Measurements from ENCODE around the gene CHD5. TPM values are rescaled to one million over a fixed set of nuclear protein-coding genes. Genes with fewer than 3 reads are reported as not detected.
"Not testable (repeated sequence)": the region's sequence is repeated elsewhere in the genome, so short reads cannot be mapped to it uniquely, and the experiment has no call there.

Gene CHD5
- total RNA-seq, 1 donor from 2014 or later: 1.1 TPM

DNA sequence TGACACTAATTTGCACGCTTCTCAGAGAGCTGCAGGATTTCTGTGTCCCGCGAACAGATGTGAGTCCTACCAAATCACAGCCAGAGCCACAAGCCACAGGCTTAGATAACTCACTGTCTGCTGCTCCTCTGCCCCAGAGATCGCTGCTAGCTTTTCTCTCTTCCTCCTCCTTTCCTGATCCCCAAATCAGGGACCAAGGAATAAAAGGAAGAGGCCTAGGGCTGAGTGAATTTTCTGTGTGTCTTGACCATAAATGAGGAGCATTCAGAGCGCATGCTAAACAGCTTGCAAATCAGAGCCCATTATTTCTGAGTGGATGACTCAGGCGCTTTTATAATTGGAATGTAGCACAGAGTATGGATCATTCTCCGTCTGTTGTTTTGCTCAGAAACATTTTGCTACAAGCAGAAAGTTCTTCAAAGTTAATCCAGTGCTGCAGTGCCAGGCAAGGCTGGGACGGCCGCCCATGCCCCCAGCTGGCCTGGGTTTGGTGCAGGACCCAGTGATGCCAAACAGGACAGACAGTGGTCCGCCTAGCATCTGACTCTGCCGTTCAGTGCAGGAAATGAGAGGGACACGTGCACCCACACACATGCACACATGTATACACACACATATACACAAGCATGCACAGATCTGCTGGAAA, 96.2 kb downstream of the CHD5 start:
- DNase-seq: peak; percentile 60

DNA sequence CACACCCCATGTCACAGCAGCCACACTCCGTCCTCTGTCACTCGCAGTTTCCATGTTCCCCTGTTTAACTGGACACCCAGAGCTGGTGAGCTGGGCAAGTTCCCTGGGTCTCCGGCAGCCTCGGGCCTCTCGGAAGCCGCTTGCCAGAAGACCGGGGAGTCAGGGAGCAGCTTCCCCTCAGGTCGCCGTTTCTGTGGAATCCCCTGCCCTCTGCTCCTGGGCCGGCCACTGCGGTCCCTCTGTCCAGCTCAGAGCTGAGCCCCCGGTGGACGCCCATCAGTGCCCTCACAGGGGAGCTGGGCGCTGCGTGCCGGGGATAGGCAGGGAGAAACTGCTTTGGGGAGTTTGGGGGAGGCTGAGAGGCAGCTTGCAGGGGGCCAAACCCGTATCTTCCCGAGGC, 96.7 kb downstream of the CHD5 start:
- no peak for DNase-seq

DNA sequence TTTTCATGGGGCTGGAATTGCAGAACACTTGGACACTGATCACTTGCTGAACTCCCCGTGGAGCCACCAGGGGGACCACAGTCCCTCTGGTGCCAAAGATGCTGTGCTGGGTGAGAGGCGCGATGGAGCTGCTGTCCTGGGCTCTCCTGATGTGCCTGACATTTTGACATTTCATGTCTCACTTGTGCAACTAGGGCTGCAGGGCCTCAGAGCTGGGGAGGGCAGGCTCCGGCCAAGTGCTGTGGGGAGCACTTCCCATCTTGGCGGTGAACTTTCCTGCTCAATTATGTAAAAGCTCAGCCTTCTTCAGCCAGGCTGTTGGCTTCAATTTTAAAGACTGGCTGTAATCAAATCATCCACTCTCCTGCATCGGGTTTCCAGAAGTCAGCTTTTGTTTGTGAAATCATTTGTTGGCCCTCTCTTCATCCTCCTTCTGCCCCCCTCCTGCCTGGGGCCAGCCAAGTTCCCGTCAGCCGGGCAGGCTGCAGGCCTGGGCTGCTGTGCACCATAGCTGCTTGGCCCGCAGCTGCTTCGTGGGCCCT, 97.6 kb downstream of the CHD5 start:
- peak; percentile 85 for DNase-seq

DNA sequence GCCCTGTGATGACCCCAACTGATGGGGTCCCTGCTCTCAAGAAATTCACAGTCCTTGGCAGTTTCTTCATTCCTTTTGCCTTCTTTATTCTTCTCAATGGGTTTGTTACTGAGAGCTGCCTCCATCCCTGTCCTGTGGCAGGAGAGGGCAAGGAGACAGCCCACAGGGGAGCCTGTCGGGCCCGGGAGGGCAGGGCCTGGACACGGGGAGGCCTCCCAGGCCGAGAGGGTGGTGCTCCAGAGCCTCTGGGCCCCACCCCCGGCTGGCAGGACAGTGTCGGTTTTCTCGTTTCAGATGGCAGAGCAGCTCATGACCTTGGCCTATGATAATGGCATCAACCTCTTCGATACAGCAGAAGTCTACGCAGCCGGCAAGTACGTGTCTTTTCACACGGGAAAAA, 98.2 kb downstream of the CHD5 start:
- DNase-seq: no peak

DNA sequence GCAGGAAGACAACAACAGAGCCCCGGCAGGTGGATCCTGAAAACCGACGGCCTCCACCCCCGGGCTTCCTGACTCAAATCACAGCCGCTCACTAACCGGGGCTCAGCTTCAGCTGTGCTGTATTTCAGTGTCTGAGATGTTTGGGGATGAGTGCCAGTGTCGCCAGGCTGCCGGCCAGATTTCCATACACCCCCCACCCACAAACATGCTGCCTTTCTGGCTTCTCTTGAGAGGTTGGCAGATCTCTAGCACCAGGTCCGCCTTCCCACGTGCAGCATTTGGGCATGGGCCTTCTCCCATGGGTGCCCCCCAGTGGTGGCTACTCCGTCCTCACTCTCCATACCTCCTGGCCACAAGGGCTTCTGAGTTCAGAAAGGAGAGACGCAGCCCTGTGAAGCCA, 99.7 kb downstream of the CHD5 start:
- peak; percentile 76 for DNase-seq

DNA sequence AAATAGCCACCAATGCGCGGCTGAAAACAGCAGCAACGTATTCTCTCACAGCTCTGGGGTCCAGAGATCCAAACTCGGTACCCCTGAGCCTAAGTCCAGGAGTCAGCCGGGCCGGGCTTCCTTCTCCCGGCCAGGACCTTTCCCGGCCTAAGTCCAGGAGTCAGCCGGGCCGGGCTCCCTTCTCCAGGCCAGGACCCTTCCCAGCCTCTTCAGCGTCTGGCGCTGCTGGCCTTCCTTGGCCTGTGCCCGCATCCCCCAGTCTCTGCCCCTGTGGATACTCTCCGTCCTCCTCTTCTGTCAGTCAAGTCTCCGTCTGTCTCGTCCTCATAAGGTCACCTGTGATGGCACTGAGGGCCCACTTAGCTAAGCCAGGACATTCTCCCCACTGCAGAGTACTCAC, 102.2 kb downstream of the CHD5 start:
- DNase-seq: no peak

DNA sequence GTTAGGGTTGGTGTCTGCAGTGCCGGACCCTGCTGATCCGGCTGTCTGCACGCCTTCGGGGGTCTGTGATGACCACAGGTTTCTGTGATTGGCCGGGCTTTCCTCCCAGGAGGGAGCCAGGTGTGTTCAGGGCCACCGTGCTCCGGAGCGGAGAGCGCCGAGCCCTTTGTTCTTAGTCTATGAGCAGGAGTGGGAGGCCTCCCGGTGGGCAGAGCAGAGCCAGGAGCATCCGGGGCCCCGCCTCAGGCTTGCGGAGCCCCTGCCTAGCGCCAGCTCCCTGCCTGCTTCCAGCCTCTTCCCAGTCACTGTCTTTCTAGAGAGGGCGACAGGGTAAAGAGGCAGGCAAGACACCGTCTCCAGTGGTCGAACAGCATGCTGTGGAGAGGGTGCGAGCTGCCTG, 102.6 kb downstream of the CHD5 start:
- no peak for DNase-seq

DNA sequence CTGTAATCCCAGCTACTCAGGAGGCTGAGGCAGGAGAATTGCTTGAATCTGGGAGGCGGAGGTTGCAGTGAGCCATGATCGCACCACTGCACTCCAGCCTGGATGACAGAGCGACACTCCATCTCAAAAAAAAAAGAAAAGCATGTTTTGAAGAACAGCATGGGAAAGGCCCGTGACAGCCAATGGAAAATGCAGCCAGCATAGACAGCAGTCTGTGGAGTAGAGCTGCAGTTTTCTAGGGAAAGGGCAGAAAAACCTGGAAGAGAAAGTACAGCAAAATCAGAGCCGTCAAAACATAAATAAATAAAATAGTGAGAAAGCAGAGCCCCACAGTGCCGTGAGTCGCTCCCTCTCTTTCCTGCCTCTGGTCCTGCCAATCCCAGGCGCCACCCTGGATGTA, 103.1 kb downstream of the CHD5 start:
- not testable (repeated sequence) for DNase-seq

DNA sequence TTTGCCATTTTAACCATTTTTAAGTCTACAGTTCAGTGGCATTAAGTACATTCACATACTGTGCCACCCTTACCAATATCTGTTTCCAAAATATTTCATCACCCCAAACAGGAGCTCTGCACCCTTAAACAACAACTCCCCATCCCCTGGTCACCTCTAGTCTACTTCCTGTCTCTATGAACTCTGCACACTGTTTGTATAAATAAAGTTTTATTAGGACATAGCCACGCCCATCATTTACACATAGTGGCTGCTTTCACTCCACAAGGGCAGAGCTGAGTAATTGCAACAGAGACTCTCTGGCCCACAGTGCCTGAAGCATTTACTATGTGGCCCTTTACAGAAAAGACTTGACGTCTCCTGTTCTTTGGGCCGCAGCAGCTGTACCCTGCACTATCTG, 104.4 kb downstream of the CHD5 start:
- no peak for DNase-seq

DNA sequence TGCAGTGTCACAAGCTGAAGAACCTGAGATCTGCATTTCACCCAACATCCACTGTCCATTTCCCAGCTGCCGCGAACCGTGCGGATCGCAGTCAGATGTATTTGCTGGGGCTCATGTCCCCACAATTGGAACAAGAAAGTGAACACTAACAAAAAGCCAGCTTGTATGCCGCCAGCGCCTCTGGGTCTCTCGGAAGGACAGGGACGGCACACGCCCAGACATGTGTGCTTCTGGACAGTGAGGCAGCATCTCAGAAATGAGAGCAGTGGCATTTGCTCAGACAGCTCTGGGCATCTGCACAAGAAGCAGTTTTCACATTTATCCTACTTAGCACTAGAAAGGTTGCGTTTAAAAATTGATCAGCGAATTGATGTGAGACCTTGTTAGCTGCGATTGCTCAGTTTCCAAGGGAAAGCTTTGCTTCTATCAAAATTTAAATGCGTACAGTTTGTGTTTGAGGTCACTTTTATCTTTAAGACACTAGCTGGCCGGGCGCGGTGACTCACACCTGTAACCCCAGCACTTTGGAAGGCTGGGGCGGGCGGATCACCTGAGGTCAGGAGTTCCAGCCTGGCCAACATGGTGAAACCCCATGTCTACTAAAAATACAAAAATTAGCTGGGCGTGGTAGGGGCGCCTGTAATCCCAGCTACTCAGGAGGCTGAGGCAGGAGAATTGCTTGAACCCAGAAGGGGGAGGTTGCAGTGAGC, 105.8 kb downstream of the CHD5 start:
- DNase-seq: no peak

DNA sequence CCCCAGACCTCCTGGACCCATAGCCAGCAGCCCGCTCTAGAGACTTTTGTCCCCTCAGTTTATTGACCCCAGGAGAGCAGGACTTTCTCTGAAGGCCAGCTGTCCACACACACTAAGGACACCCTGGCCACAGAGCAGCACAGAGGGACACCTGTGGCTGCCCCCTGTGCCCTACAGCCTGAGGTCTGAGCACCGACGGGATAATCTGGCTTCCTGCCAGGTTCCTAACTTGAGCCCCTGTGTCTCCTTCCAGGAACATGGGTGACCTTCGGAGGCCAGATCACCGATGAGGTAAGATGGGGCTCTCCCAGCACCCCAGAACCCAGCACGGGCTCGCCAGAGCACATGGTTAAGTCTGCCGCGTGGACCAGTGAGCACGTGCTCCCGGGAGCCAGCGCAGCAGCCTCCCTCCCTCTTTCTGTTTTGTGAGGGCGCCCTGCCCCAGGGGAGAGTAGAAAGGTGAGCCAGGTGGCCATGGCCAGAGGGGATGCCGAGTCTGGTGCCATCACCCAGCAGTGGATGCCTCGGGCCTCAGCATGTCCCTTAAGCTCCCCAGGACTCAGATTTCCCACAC, 106.6 kb downstream of the CHD5 start:
- no peak for DNase-seq

DNA sequence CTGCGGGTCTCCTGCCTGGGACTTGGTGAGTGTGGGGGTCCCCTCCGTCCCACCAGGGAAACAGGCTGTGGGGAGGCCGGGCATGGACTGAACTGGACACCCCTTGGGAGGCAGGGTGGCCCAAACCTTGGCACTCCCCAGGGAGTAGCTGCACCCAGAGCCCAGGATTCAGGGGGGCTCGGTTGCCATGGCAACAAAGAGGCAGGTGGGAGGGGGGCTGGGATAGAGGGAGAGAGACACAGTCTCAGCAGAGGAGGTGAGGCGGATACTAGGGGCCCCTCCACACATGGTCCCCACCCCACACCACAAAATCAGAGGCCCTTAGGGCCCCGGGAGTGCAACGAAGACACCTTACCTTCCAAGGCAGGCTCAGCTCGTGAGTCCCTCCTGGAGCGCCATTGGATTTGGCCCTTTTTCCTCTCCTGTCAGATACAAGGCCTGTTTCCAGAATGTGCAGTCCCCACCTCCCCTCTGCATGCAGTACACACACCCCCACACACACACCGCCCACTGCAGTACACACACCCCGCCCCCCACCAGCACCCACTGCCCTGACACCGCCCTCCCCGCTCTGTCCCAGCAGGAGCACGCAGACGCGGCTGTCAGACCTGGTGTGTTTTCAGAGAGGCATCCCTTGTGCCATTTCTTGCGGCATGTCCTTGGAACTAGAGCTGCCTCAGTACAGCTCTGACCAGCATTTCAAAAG, 107.2 kb downstream of the CHD5 start:
- no peak for DNase-seq

DNA sequence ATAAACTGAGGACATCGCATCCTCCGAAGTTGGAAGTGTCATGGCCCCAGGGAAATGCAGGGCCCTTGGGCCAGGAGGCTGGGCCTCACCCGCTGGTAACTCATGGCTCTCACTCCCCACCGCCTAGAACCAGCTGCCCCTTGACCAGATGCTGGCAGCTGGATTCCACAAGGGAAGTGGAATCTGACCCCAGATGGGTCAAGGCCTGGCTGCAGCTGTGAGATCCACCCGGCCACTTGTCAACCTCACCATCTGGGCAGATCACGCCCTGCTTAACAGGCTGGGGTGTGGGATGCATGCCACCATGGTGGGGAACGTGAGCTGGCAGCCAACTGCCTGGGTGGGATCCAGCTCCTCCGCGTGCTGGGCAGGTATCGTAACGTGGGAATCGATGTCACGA, 108.9 kb downstream of the CHD5 start:
- DNase-seq: peak; percentile 78

DNA sequence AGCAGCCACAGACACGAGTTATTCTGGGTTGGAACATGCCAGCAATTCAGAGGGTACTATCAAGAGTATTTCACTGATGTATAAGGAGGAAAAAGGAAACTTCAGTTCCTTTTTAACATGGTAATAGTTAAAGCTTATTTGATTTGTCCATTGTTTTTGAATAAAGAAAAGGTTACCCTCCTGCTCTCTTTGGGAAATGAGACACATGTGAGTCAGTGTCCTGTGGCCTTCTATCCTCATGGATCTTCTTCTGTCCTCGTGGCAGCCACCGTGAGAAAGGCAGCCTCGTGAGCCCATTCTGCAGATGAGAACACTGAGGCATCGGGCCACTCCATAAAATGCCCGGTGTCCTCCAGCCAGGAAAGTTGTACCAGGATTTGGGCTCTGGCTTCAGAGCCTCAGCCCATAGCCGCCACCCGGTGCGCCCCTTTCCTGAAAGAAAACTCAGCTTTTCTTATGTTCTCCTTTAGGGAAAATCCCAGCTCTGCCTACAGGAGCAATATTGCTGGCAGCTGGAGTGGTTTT, 109.6 kb downstream of the CHD5 start:
- no peak for DNase-seq

DNA sequence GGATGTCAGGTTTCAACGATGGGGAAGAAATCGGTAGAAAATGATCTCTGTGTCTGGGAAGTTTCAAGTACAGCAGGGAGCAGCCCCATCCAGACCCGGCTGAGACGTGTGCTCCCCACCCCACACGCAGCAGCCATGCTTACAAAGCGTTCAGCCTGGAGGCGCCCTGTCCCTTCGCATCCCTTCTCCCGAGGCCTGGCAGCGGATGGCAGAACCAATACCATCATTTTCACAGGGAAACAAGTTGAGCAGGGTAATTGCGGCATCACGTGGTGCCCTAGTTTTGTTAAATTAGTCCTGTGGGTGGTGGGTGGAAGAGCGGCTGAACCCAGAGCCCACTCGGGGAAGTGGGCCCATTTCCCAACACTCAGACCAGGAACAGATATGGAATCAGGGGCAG, 110.5 kb downstream of the CHD5 start:
- DNase-seq: no peak

DNA sequence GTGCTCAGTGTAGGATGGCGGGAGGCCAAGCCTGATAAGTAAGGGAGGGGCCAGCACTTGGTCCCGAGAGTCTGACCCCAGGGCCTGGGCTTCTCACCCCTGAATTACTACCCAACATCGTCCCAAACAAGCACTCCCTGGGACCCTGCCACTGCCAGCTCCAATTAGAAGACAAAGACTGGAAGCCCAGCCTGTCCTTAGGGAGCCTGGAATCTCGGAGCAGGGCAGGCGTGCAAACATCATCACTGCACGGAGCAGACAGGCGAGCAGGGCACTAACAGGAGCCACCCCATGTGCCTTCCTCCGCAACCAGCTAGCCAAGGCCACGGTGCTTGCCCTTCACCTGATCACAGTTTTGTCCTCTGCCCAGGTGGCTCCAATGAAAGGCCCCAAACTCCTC, 111.2 kb downstream of the CHD5 start:
- DNase-seq: no peak

DNA sequence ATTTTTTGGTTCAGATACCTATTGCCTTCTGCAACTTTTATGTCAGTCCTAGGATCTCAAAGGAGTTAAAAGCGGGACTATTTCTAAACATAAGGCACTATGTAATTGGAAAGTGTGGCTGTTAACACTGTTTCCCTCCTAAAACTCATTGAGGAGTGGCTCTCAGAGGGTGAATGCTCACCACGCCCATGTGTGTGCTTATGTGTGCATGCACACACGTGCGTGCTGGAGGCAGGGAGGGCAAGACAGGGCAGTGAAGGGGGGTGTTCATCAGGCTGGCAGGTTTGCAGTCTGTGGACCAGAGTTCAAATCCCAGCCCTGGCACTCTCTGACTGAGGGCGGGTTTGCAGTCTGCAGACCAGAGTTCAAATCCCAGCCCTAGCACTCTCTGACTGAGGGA, 112.0 kb downstream of the CHD5 start:
- no peak for DNase-seq

DNA sequence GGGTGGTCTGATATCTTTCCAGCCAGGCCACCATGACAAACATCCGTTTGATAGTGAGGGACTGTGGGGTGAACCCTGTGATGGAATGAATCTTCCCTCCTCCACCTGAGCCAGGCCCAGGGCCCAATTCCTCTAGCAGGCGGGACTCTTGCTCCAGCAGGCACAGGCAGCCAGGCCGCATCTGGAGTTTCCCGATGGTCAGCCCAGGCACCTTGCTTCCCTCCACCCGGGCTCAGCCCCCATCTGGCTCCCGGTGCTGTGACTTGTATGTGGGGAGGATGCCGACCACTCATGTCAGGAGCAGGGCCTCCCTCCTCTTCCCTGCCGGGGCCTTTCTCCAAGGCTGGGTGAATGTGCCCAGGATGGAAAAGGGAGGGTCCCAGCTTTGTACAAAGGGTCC, 113.4 kb downstream of the CHD5 start:
- no peak for DNase-seq

DNA sequence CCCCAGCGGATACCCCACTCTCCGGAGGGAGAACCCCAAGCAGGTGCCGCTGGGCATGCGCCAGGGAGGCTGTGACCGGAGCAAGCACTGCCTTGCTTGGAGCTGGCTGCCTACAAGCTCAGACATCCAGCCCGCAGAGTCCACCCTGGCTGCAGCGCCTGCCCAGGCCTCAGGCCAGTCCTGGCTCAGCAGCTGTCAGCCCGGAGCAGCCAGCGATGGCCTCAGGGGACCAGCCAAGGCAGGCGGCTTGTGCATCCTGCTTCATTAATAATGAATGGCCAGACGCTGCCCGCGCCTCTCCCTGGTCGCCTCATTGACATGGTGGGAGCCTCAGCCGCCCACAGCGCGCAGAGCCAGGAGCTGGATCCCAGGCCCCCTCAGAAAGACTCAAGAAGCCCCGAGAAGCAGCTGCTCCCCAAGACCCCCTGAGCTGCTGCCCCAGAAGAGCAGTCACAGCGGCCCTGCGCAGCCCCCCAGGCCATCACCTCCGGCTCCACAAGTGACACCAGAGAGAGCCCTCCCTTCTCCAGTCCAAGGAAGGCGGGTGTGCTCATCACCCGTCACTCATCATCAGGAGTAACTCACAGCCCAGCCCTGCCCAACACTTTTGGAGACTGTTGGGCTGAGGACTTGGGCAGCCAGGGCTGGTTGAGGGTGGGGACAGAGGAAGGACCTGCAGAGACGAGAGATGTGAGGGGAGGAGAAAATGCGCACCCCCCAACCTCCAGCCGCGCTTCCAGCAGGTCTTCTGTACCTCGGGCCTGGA, 114.8 kb downstream of the CHD5 start:
- peak; percentile 37 for DNase-seq

DNA sequence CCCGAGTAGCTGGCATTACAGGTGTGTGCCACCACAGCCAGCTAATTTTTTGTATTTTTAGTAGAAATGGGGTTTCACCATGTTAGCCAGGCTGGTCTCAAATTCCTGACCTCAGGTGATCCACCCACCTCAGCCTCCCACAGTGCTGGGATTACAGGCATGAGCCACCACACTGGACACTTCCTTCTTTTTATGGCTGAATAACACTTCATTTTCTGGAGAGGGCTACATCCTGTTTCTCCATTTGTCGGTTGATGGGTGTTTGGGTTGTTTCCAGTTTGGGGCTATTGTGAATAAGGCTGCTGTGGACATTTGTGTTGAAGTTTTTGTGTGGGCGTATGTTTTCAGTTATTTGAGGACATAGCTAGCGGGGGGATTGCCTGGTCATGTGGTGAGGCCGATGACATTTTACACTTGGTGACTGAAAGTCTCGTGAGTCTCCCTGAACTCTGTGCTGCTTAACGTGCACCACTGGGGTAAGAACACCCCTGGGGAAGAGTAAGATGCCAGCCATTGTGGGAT, 116.5 kb downstream of the CHD5 start:
- DNase-seq: not testable (repeated sequence)

DNA sequence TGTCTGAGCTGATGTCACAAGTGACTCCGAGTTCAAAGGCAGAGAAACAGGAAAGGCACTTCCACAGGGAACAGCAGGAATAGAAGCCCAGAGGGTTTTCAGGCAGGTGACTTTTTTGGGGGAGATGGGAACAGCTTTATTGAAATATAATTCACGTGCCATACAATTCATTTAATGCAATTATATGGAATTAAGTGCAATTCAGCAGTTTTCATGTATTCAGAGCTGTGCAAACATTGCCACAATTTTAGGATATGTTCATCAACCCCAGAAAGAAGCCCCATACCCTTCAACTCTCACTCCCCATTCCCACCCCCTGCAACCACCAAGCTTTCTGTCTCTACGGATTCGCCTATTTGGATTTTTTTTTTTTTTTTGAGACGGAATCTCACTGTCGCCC, 117.5 kb downstream of the CHD5 start:
- DNase-seq: no peak

DNA sequence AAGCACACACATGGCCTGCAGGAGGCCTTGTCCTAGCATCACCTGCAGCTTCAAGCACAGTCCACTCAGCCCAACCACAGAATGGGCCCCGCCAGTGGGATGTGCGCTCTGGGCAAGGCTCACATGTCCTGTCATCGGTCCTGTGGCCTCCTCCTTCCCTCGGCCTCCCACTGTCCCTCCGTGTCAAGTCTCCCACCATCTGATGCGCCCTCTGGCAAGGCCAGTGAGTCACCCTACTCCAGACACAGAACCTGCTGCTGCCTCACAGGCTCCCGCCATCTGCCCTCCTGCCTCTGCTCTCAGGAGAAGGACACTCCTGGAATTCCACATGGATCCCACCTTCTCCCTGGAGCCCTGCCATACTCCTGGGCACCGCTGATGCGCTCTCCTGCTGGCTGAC, 120.3 kb downstream of the CHD5 start:
- no peak for DNase-seq

All from tongue (tissue), 2 donors.